ENCODE measurements around the gene BEND3.
"Not testable (repeated sequence)": the region's sequence is repeated elsewhere in the genome, so short reads cannot be mapped to it uniquely, and the experiment has no call there.

BEND3 gene

GRCh38 chr6:107121266-107121665, 6.0 kb upstream of the BEND3 start:
- DNase-seq (ENCODE audit: low read depth in 2 of 2): no peak

DNA sequence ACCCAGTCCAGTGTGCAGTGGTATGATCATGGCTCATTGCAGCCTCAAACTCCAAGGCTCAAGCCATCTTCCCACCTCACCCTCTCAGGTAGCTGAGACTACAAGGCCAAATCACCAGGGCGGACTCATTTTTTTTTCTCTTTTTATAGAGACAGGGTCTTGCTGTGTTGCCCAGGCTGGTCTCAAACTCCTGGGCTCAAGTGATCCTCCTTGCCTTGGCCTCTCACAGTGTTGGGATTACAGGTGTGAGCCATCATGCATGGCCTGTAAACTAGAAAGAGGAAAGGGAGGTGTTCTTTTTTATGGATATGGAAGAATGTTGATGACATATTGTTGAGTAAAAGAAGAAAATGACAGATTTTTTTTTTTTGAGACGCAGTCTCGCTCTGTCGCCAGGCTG, 5.1 kb upstream of the BEND3 start:
- DNase-seq (ENCODE audit: low read depth in 2 of 2): no peak

GRCh38 chr6:107118976-107119375, 3.7 kb upstream of the BEND3 start:
- DNase-seq (ENCODE audit: low read depth in 2 of 2): no peak

DNA sequence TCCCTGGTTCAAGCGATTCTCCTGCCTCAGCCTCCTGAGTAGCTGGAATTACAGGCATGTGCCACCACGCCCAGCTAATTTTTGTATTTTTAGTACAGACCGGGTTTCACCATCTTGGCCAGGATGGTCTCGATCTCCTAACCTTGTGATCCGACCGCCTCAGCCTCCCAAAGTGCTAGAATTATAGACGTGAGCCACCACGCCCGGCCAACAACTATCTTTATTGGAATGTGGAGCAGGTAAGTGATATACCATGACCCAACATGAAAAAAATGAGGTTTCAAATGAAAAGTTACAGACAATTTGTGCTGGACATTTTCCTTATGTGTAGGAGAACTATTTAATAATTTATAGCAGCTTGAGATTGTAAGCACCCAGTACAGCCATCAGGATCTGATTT, 3.2 kb upstream of the BEND3 start:
- not testable (repeated sequence) for DNase-seq (ENCODE audit: low read depth in 2 of 2)

DNA sequence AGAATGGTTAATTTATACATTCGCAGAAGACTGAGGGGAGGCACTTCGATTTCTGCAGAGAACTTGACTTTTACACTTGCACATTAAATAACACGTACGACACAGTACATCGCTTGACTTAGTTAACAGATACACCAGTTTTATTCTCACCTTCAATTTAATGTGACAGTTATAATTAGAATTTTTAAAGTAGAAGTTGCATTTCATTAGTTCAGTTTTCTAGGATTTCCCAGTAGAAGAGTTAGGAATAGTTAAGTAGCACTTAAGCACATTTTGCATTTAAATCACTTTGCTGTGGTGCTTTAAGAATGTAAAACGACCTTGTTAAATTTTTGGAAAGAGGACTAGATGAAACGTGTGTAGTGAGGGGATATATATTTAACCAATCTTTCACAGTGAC, 1.6 kb upstream of the BEND3 start:
- DNase-seq (ENCODE audit: low read depth in 2 of 2): no peak

DNA sequence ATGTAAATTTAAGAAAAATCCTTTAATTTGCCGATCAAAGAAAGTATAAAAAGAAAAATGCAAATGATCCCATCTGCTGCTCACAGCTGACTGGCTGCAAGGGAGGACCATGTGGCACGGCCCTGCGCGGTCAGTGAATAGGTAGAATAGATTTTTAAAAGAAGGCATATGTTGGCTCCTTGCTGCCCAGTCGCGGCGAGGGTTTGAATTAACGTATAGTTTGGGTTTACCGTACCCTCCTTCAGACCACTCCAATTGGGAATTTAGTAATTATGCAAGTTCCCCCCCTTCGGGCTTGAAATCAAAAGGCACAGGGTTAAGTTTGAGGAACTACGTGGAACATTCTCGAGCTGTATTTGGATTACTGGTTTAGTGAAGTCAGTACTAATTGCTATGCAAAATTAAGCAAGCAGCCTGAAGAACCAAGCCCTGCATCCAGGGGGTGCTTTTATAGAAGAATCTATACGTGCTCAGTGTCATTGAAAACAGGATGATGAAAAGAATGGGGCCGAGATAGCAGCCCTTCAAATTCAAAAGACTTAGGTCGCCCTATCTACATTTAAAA, 1.1 kb upstream of the BEND3 start:
- DNase-seq (ENCODE audit: low read depth in 2 of 2): no peak

DNA sequence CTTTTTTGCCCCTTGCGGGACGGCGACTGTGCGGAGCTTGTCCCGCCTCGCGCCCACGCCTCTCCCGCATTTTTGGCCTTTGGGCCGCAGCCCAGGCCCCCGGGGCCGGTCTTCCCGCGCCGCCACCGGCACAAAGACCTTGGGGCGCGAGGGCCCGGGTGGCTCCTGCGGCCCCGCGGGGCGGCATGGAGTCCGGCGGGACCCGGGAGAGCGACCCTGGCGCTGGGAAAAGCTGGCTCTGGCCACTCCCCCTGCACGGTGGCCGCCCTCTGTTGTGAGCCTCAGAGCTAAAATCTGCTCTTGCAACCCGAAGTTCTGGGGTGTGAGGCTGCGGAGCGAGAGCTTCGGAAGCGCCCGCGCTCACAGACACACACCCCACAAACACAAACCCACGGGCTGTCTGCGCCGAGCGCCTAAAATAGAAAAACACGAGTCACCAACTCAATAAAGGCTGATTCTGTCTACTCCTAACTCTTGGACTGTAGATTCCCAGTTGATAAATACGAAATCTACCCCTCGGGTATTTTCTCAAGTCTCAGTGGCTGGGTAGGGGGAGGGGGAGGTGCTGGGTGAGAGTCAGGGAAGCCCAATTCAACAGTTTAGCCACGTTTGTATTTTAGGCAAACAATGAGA, 496 bp upstream of the BEND3 start:
- DNase-seq (ENCODE audit: low read depth in 2 of 2): no peak

DNA sequence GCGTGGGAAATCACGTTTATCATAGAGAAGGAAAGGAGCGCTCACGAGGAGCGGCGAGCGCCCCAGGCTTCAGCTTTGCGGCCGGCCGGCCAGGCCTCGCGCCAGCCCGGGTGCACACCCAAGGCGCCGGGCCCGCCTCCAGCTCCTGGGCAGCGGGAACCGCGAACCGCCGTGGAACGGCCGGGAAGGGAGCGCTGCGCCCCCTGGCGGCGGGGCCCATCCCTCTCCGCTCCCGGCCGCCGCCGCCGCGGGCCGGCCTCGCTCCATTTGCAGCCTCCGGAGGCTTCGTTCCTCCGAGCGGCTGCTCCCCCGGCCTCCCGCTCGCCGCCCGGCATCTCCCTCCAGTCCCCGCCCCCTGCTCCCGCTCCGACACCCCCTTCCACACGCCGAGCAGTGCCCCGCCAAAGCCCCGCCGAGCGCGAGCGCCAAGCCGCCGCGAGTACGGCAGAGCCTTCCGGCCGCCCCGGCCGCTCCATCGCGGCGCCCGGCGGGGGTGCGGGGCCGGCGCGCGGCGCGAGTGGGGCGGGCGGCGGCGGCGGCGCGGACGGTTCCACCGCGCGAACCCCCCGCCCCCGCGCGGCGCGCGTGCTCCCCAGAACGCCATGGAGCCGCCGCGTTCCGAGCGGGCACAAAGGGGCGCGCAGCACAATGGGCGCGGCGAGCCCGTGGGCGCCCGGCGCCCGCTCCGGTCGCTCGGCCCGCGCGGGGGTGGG, 946 bp downstream of the BEND3 start:
- peak; percentile 63 to 68 for DNase-seq (ENCODE audit: low read depth in 2 of 2)

- DNase-seq (ENCODE audit: low read depth in 2 of 2): no peak
These were observed 5.1 kb downstream of the BEND3 start for GRCh38 chr6:107110200-107110599.

GRCh38 chr6:107108201-107108890, 7.0 kb downstream of the BEND3 start:
- DNase-seq (ENCODE audit: low read depth in 2 of 2): no peak

DNA sequence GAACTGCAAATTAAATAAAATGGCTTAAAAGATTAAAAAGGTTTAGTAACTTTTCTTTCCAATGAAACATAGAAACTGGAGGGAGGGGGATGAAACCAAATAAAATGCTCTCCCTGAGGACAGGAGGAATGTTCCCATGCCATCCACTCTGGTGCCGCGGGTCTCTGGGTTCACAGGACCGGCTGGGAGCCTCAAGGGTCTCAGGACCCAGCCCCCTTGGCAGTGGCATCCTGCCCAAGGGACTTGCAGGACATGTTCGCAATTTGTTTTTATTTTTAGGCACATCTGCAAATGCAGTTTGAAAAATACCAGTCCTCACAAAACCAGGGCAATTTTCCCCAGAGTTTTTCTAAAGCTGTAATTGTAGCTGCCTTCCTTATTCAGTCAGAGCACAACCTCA, 7.5 kb downstream of the BEND3 start:
- DNase-seq (ENCODE audit: low read depth in 2 of 2): no peak

DNA sequence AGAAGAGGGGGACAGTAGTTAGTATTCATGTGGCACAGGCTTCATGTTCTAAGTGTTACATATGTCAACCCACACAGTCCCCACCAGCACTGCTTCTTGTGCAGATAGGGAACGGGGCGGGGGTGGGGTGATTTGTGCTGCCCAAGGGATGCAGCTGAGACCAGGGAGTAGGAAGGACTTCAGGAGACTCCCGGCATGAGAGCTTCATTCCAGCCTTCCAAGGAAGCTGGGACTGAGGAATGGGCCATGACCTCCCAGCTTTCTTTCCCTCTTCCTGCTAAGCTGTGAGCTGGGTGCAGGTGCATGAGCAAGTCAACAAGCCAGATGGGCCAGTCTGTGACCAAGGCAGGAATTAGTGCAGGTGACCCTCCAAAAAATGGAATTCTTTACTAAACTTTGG, 9.2 kb downstream of the BEND3 start:
- no peak for DNase-seq (ENCODE audit: low read depth in 2 of 2)

DNA sequence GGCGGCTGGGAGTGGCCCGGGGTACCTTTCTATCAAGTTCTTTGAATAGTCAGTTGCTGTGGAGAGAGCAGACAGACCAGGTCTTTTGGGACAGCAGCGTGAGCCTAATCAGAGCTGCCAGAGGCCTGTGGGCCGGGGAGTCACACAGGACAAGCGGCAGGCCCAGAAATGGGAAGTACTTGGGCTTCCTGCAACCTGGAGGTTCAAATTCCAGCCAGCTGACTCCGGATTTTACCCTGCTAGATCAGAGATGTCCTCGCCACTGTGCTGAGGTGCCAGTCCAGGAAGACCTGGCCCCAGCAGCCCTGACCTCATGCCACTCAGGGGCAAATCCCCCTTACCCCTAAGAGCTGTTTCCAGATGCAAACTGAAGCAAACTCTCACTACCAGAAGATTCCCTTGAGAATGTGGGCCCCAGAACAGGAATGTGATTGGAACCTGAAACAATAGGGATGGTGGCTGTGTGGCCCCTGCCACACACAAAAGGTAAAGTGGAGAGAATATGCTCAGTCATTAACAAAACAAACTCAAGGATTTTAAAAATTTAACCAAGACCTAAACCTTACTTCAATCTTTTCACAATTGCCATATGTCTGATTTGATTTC, 9.7 kb downstream of the BEND3 start:
- no peak for DNase-seq (ENCODE audit: low read depth in 2 of 2)

DNA sequence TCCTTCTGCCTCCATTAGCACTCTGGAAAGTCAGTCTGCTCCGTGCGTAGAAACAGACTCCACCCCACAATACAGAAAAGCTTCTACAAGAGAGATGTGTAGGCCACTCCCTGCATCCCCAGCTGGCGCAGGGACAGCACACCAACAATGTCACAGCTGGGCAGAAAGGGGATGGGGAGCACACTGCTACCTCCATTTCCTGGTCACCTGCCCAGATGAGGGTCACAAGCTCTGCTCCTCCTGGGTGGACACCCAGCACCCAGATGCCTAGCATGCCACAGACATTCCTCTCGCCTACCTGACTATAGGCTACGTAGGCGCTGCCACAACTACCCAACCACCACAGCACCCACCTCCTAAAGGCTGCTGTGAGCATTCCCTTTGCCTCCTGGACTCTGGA, 12.2 kb downstream of the BEND3 start:
- no peak for DNase-seq (ENCODE audit: low read depth in 2 of 2)

DNA sequence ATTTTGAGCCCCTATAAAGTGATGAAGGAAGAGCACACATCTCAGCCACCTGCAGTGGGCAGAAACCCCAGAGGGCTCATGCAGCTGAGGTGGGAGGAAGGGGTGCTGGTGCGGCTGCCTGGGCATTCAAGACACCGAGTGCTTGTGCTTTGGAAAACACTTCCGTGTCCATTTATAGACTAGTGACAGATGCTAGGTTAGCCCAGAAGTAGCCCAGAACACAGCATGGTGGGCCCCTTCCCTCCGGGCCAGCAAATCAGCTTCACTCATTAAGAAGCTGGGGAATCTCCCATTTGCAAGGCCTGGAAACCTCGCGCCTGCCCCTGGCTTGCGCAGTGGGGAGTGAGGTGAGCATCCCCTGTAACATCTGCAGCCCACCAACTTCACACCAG, 12.9 kb downstream of the BEND3 start:
- DNase-seq (ENCODE audit: low read depth in 2 of 2): no peak

GRCh38 chr6:107101686-107102413, 13.5 kb downstream of the BEND3 start:
- no peak for DNase-seq (ENCODE audit: low read depth in 2 of 2)

DNA sequence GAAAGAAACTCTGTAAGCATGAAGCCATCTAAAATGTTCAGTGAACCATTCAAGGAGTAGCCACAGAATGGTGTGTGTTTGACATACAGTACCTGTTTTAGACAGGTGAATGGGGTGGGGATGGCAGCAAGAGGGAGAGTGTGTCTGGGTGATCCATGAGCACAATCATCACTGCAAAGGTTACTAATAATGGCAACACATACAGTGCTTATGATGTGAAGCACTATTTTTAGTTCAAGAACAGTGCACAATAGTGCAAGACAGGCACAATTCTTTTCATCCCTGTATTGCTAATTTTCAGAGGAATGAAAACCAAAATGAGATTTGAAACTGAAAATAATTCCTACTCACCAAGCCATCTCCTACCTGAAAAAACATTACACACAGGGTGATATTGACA, 14.1 kb downstream of the BEND3 start:
- no peak for DNase-seq (ENCODE audit: low read depth in 2 of 2)

DNA sequence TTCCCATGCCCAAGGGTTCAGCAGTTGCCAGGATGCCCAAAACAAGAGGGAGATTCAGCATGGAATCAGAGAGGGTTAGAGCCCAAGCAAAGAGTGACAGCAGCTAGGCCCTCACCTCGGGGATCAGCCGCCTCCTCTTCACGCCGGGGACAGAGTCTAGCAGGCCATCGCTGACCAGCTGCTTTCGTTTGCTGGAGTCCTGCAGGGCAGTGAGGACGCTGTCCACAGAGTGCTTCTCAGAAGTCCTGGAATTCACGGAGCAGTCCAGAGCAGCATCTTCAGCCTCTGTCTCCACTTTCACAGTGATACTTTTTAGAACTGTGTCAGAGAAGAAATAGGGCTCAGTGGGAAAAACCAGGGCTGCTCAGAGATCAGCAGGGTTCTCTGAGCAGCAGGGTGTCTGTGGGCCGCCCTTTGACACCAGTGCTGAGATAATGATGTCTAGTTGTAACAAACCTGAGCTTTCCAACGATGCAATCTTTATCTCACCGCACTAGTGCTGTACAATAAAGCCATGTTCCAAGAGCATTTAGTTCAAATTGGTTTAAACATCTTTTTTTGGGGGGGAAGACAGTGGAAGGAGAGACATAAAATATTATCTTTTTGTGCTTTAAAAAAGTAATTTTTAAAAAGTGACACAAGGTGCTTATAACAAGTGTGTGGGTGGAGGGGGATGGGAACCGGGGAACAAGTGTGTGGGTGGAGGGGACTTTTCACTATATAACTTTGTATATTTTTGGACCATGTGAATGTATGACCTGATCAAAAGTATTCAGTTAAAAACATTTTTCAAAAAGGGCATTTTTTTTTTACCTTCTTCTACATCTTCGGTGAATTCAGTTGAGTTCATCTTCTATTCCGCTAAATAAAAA, 16.6 kb downstream of the BEND3 start:
- no peak for DNase-seq (ENCODE audit: low read depth in 2 of 2)

GRCh38 chr6:107084459-107084858, 30.9 kb downstream of the BEND3 start:
- DNase-seq (ENCODE audit: low read depth in 2 of 2): not testable (repeated sequence)

GRCh38 chr6:107083921-107084320, 31.4 kb downstream of the BEND3 start:
- no peak for DNase-seq (ENCODE audit: low read depth in 2 of 2)
